K562 (cell line): ENCODE data around the gene EHBP1. TPM values are rescaled to one million over a fixed set of nuclear protein-coding genes. Genes with fewer than 3 reads are reported as not detected.

Experiments
- ATAC-seq: fragments of 200-7000 bp; cut with Tn5 transposase; 3 replicates; pipeline ENCODE4 v1.9.1; 2020; ENCODE audit warnings: moderate library complexity
- BruUV-seq: library from RNA; stranded (reverse); fragments of 400-500 nt; replicated peaks from 2 replicates; lab custom pipeline; 2021; lab: Mats Ljungman, UMichigan
- CTCF ChIA-PET: fragments of 300-600 bp; formaldehyde crosslinking; extraction: SDS; loops from one replicate; lab custom pipeline; 2021; ENCODE audit warnings: low intra/inter-chr PET ratio; lab: Yijun Ruan, JAX
- POLR2A ChIA-PET: fragments of 300-600, 350-650 bp; sonication (Branson Sonifier 250); formaldehyde crosslinking; extraction: SDS; loops from one replicate; lab custom pipeline; 2021; ENCODE audit warnings: antibody characterized with exemption, inconsistent platforms; lab: Yijun Ruan, JAX
- DNase-seq, 4 experiments: peaks; one replicate each; pipeline versions ENCODE4 v3.0.0 to v3.0.0-alpha.2; 2011 to 2018; ENCODE audit warnings: low spot score in 3 of 4, mixed read lengths in 3 of 4; ENCODE audit errors: extremely low read depth in 1 of 4
- FAIRE-seq: peaks from 2 replicates; lab custom pipeline; 2011; peaks lifted over from hg19 to GRCh38; lab: Jason Lieb, UNC
- H2AFZ ChIP-seq: 2 replicates; pipeline ENCODE4 v1.6.0; 2011; ENCODE audit warnings: low read depth, low read length, control low read depth, inconsistent platforms
- H3K27ac ChIP-seq: fragments of 200-600 bp; 3 replicates; pipeline ENCODE4 v1.8.0; 2011; ENCODE audit warnings: low read depth, mild to moderate bottlenecking, control low read depth, inconsistent platforms, low read length, moderate library complexity, mixed read lengths; ENCODE audit errors: extremely low read depth
- H3K27me3 ChIP-seq, 2 experiments: fragments of 300-600 bp in 1 of 2; 2 replicates in 1 of 2; 3 replicates in 1 of 2; pipeline versions ENCODE4 v1.6.0 to v1.8.0; 2011; ENCODE audit warnings: inconsistent platforms in 2 of 2, low read length in 2 of 2, mild to moderate bottlenecking in 1 of 2, mixed read lengths in 1 of 2, moderate library complexity in 1 of 2; ENCODE audit not compliant: control insufficient read depth in 2 of 2, insufficient read depth in 2 of 2
- H3K36me3 ChIP-seq: fragments of 300-600 bp; 3 replicates; pipeline ENCODE4 v1.8.0; 2011; ENCODE audit warnings: mild to moderate bottlenecking, low read length, inconsistent platforms; ENCODE audit not compliant: control insufficient read depth, insufficient read depth
- H3K4me1 ChIP-seq, 2 experiments: fragments of 200-600 bp in 1 of 2; replicated peaks in 1 of 2; 2 replicates in 1 of 2; 3 replicates in 1 of 2; pipeline versions ENCODE4 v1.5.1 to v1.8.0; 2011; ENCODE audit warnings: inconsistent platforms in 2 of 2, low read length in 2 of 2, mild to moderate bottlenecking in 1 of 2, mixed read lengths in 1 of 2, moderate library complexity in 1 of 2; ENCODE audit not compliant: control insufficient read depth in 2 of 2, insufficient read depth in 2 of 2
- H3K4me2 ChIP-seq: 2 replicates; pipeline ENCODE4 v1.6.1; 2011; ENCODE audit warnings: low read length, control low read depth, inconsistent platforms, mixed read lengths; ENCODE audit not compliant: insufficient read depth
- H3K4me3 ChIP-seq: fragments of 200-600 bp; sonication (generic), shearing (Covaris generic); 2 replicates; pipeline ENCODE4 v1.5.1; 2016; ENCODE audit warnings: control low read depth, inconsistent platforms
- H3K79me2 ChIP-seq: fragments of 200-600 bp; 3 replicates; pipeline ENCODE4 v1.8.0; 2011; ENCODE audit warnings: low read length, inconsistent platforms; ENCODE audit not compliant: control insufficient read depth, insufficient read depth
- H3K9ac ChIP-seq, 2 experiments: 2 replicates each; pipeline versions ENCODE4 v1.6.0 to v1.6.1; 2011; ENCODE audit warnings: low read depth in 2 of 2, low read length in 2 of 2, control low read depth in 1 of 2, inconsistent platforms in 1 of 2, mild to moderate bottlenecking in 1 of 2, mixed read lengths in 1 of 2; ENCODE audit not compliant: insufficient read depth in 1 of 2
- H3K9me1 ChIP-seq: one replicate; pipeline ENCODE4 v1.6.0; 2011; ENCODE audit warnings: inconsistent platforms, mild to moderate bottlenecking, low read length, moderate library complexity; ENCODE audit not compliant: control insufficient read depth, insufficient read depth
- H3K9me3 ChIP-seq: replicated peaks from 2 replicates; pipeline ENCODE4 v1.5.1; 2011; ENCODE audit warnings: low read depth, low read length, inconsistent platforms; ENCODE audit not compliant: control insufficient read depth, insufficient read depth
- H4K20me1 ChIP-seq: replicated peaks from 2 replicates; pipeline ENCODE4 v1.6.1; 2011; ENCODE audit warnings: low read length, inconsistent platforms, mixed read lengths; ENCODE audit not compliant: control insufficient read depth, insufficient read depth
- ARHGAP35 ChIP-seq: fragments of 450-650 bp; IDR thresholded peaks from 2 replicates; pipeline ENCODE4 v1.6.1; 2018; ENCODE audit not compliant: partially characterized antibody
- CHD4 ChIP-seq: fragments of 200-600 bp; sonication (generic); IDR thresholded peaks from 3 replicates; pipeline ENCODE4 v1.6.1; 2012; ENCODE audit warnings: low read depth, mild to moderate bottlenecking, mixed read lengths, low read length, inconsistent platforms; ENCODE audit not compliant: insufficient read depth, insufficient replicate concordance, poor library complexity, severe bottlenecking
- EHMT2 ChIP-seq: fragments of 450-650 bp; IDR thresholded peaks from 2 replicates; pipeline ENCODE4 v1.6.1; 2018; ENCODE audit warnings: antibody characterized with exemption
- FOS ChIP-seq: IDR thresholded peaks from 3 replicates; pipeline ENCODE4 v1.6.1; 2011; ENCODE audit not compliant: insufficient read length; ENCODE audit errors: extremely low read depth
- MTA2 ChIP-seq: fragments of 450-650 bp; IDR thresholded peaks from 2 replicates; pipeline ENCODE4 v1.6.1; 2016; ENCODE audit warnings: low read depth
- RUNX1 ChIP-seq: sonication (generic); IDR thresholded peaks from 2 replicates; pipeline ENCODE4 v1.6.1; 2016; ENCODE audit warnings: antibody characterized with exemption, low read depth
- SREBF2 ChIP-seq: sonication (generic); formaldehyde crosslinking; IDR thresholded peaks from 2 replicates; pipeline ENCODE4 v1.4.0; 2020; ENCODE audit warnings: mild to moderate bottlenecking, missing genetic modification reagents
- SRSF9 ChIP-seq: fragments of 200-400 bp; formaldehyde crosslinking; IDR thresholded peaks from 2 replicates; pipeline ENCODE4 v1.6.1; 2017; ENCODE audit warnings: low read depth, low read length, borderline replicate concordance
- STAG1 ChIP-seq: sonication (generic); formaldehyde crosslinking; IDR thresholded peaks from 2 replicates; pipeline ENCODE4 v1.5.0; 2020; ENCODE audit warnings: missing genetic modification reagents, borderline replicate concordance
- TEAD2 ChIP-seq: fragments of 450-650 bp; IDR thresholded peaks from 2 replicates; pipeline ENCODE4 v1.6.1; 2016; ENCODE audit warnings: missing genetic modification characterization, control low read depth, missing compliant biosample characterization
- WGBS: fragments of 100-300 bp; shearing (Covaris generic); methylation state at CpG from one replicate; pipeline ENCODE4 v1.1.6; 2016; ENCODE audit warnings: low coverage, mixed read lengths; ENCODE audit not compliant: insufficient coverage; ENCODE audit errors: missing lambda C conversion rate; 5-methylcytosine and 5-hydroxymethylcytosine counted together
- in situ Hi-C: fragments of 300-500 bp; cut with MboI; formaldehyde crosslinking; loops from 4 replicates; pipeline ENCODE4 v1.15.0; 2018; ENCODE audit warnings: inconsistent platforms, mixed read lengths
- intact Hi-C: fragments of 100-400 bp; cut with micrococcal nuclease; formaldehyde crosslinking; loops from 2 replicates; pipeline ENCODE4 v1.14.2; 2022
- polyA plus RNA-seq, 8 experiments: library from polyadenylated mRNA; depleted of rRNA in 4 of 8; stranded (reverse) in 5 of 8; unstranded in 3 of 8; fragments of >200 nt; fragmentation: Nextera tagmentation in 2 of 8; fragmentation: Illumina TruSeq in 1 of 8; extraction: Ambion mirVana in 2 of 8; extraction: Trizol in 1 of 8; gene quantifications; 2 replicates each; pipeline versions ENCODE4 v1.2.1 to v1.2.3, GENCODE V29; 2011 to 2014; ENCODE audit warnings: inconsistent platforms in 1 of 8, missing spikeins in 1 of 8
- total RNA-seq, 7 experiments: library from RNA; depleted of rRNA in 6 of 7; stranded (reverse); fragments of >200 nt in 6 of 7; fragmentation: Illumina TruSeq in 2 of 7; extraction: Trizol in 2 of 7; gene quantifications; 2 replicates each; pipeline versions ENCODE4 v1.2.1 to v1.2.3, GENCODE V29; 2011 to 2021; ENCODE audit warnings: low replicate concordance in 1 of 7

EHBP1 gene
- total and polyA plus RNA-seq, 9 of the 15 experiments (the other 6 are each of a cell fraction or from before 2014, with no cell fraction given): 8.9 to 26.6 (median 19.3) TPM

DNA sequence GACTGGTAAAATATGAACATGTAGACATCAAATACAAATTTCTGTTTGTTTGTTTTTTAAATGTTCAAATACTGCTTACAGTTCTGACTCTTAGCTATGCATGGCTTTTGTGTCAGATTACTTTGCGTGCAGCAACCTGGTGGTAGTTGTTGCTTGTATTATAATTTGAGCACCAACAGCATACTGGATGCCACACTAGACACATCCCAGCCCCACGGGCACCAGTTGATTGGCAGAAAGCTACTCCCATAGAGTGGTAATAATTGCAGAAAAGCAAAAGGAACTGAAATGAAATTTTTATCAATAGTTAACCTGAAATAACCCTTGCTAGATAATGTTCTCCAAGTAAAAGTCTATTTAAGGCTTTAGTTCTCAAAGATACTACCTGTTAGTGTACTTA lies 91.6 kb downstream of the EHBP1 start:
- H2AFZ ChIP-seq: no peak overlapping the region
- no peak for FAIRE-seq
- intact Hi-C loops: loop anchor here (10.0 kb wide), 1 partner anchor 498 kb away; no protein-coding TSS in a partner anchor
- ATAC-seq: no peak
- H3K4me2 ChIP-seq: no peak overlapping the region
- H3K4me3 ChIP-seq: no peak overlapping the region
- 91% methylated on average over 2 of the region's 2 CpGs for WGBS
- ChIA-PET POLR2A (interaction anchor here (1.2 kb wide), 1 partner anchor 14 kb away, joined by 3 read pairs; no protein-coding TSS in a partner anchor), CTCF (no interaction called here)
- H3K27ac ChIP-seq: no peak overlapping the region
- no TSS peak for BruUV-seq
- no peak for TF ChIP-seq SRSF9
- TF ChIP-seq EHMT2: no peak
- TF ChIP-seq RUNX1: no peak
- no peak for TF ChIP-seq FOS
- no peak for TF ChIP-seq ARHGAP35
- no peak for TF ChIP-seq STAG1 (CRISPR knock-in tag)
- H3K4me1 ChIP-seq: no peaks in the 10 kb centered on the region
- no peak for DNase-seq
- H3K79me2 ChIP-seq: no peaks in the 10 kb centered on the region
- H3K36me3 ChIP-seq: no peaks in the 10 kb centered on the region
- no peak overlapping the region for H3K9ac ChIP-seq
- in situ Hi-C loops: no loop called here
- no peaks in the 10 kb centered on the region for H3K27me3 ChIP-seq
- no peaks in the 10 kb centered on the region for H3K9me1 ChIP-seq
- H3K9me3 ChIP-seq: no peaks in the 10 kb centered on the region
- H4K20me1 ChIP-seq: no peaks in the 10 kb centered on the region

DNA sequence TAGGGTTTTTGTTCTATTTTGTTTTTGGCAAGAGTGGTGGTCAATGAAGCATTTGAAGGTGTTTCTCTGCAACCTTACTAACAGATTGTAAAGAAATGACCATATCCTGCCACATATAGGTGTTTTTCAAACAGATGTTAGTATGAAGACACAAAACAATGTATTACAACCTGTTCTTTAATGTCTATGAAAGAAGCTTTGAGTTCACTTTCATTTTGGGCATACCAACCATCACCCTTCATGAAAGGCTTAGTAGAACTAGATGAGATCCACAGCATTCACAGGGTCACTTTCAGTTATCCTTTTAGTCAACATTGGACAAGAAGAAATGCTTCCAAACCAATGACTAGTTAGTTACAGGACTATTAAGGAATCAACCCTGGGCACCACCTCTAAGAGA lies 95.1 kb downstream of the EHBP1 start:
- CTCF ChIA-PET: no interaction called here
- no peak overlapping the region for H3K9ac ChIP-seq
- no peak overlapping the region for H3K4me3 ChIP-seq
- no peak overlapping the region for H3K27ac ChIP-seq
- POLR2A ChIA-PET: interaction anchor here (0.6 kb wide), 1 partner anchor 230 kb away, joined by 4 read pairs; no protein-coding TSS in a partner anchor
- no TSS peak for BruUV-seq
- ATAC-seq (no peak), DNase-seq (no peak), FAIRE-seq (no peak)
- intact Hi-C loops (no loop called here), in situ Hi-C loops (no loop called here)
- no peaks in the 10 kb centered on the region for H3K36me3 ChIP-seq
- TF ChIP-seq TEAD2: no peak
- no peak for TF ChIP-seq MTA2
- no peak for TF ChIP-seq CHD4
- TF ChIP-seq SREBF2 (CRISPR knock-in tag): no peak
- H3K79me2 ChIP-seq: no peaks in the 10 kb centered on the region
- no peaks in the 10 kb centered on the region for H3K9me1 ChIP-seq
- H3K4me2 ChIP-seq: no peak overlapping the region
- H3K9me3 ChIP-seq: no peaks in the 10 kb centered on the region
- no peaks in the 10 kb centered on the region for H4K20me1 ChIP-seq
- no peaks in the 10 kb centered on the region for H3K4me1 ChIP-seq
- H3K27me3 ChIP-seq: no peaks in the 10 kb centered on the region
- H2AFZ ChIP-seq: no peak overlapping the region
